Dendritic cell treated with granulocyte-macrophage colony-stimulating factor and Interleukin-4, amounts not matched to agents 40 ng/mL and 50 ng/mL, for 4 days (primary cell): ENCODE results near the gene COLEC12.
A peak's percentile ranks its signal among the peaks of the same experiment; 100 is the strongest.

Source experiments
- H3K27ac Mint-ChIP-seq: one replicate; pipeline ENCODE4 v1.8.0; 2022; ENCODE audit warnings: mild to moderate bottlenecking, mixed read lengths
- H3K27me3 Mint-ChIP-seq: one replicate; pipeline ENCODE4 v1.8.0; 2022; ENCODE audit warnings: mild to moderate bottlenecking, mixed read lengths
- H3K36me3 Mint-ChIP-seq: one replicate; pipeline ENCODE4 v1.8.0; 2022; ENCODE audit warnings: low read depth, mixed read lengths
- H3K4me1 Mint-ChIP-seq: one replicate; pipeline ENCODE4 v1.8.0; 2022; ENCODE audit warnings: low read depth, mixed read lengths
- H3K4me3 Mint-ChIP-seq: one replicate; pipeline ENCODE4 v1.8.0; 2022; ENCODE audit warnings: mild to moderate bottlenecking, moderate library complexity, mixed read lengths
- H3K9me3 Mint-ChIP-seq: one replicate; pipeline ENCODE4 v1.8.0; 2022; ENCODE audit warnings: mixed read lengths
- intact Hi-C: fragments of 100-400 bp; cut with micrococcal nuclease; formaldehyde crosslinking; loops from one replicate; pipeline ENCODE4 v1.15.0; 2022

COLEC12 gene

GRCh38 chr18:500632-501405 is at the start of gene COLEC12:
COLEC12 (minus strand) TSS chr18:500701; CDS start chr18:500514, 187 bp downstream.
- intact Hi-C loops, result no loop called here
- Mint-ChIP-seq H3K4me3 (peak within 1 kb of the TSS; percentile 86), H3K27me3 (peaks cover 67% of the 10 kb centered on the region), H3K9me3 (no peaks in the 10 kb centered on the region), H3K4me1 (peaks cover 31% of the 10 kb centered on the region), H3K27ac (peak within 1 kb of the TSS; percentile 67), H3K36me3 (no peaks in the 10 kb centered on the region)

GRCh38 chr18:549967-550366 is 49.5 kb upstream of the COLEC12 start:
- H3K9me3 Mint-ChIP-seq, result no peaks in the 10 kb centered on the region
- H3K36me3 Mint-ChIP-seq, result no peaks in the 10 kb centered on the region
- intact Hi-C loops, result no loop called here
- no peak overlapping the region for H3K27ac Mint-ChIP-seq
- no peak overlapping the region for H3K4me3 Mint-ChIP-seq
- no peaks in the 10 kb centered on the region for H3K4me1 Mint-ChIP-seq
- peaks cover 3% of the 10 kb centered on the region for H3K27me3 Mint-ChIP-seq

- H3K4me1 Mint-ChIP-seq, result no peaks in the 10 kb centered on the region
- no peaks in the 10 kb centered on the region for H3K9me3 Mint-ChIP-seq
- intact Hi-C loops, result no loop called here
- H3K36me3 Mint-ChIP-seq, result no peaks in the 10 kb centered on the region
- H3K27me3 Mint-ChIP-seq, result peaks cover 8% of the 10 kb centered on the region
- no peak overlapping the region for H3K4me3 Mint-ChIP-seq
- no peak overlapping the region for H3K27ac Mint-ChIP-seq
Measured at GRCh38 chr18:543447-544078, 43.1 kb upstream of the COLEC12 start.

- Mint-ChIP-seq H3K36me3 (no peaks in the 10 kb centered on the region), H3K27me3 (peaks cover 8% of the 10 kb centered on the region), H3K4me1 (peaks cover 8% of the 10 kb centered on the region), H3K27ac (no peak overlapping the region), H3K9me3 (no peaks in the 10 kb centered on the region), H3K4me3 (no peak overlapping the region)
- intact Hi-C loops, result no loop called here
Measured at GRCh38 chr18:533995-534601, 33.6 kb upstream of the COLEC12 start.

- H3K36me3 Mint-ChIP-seq, result no peaks in the 10 kb centered on the region
- H3K27ac Mint-ChIP-seq, result no peak overlapping the region
- H3K4me3 Mint-ChIP-seq, result no peak overlapping the region
- intact Hi-C loops, result no loop called here
- no peaks in the 10 kb centered on the region for H3K9me3 Mint-ChIP-seq
- H3K27me3 Mint-ChIP-seq, result peaks cover 8% of the 10 kb centered on the region
- peaks cover 8% of the 10 kb centered on the region for H3K4me1 Mint-ChIP-seq
Measured at GRCh38 chr18:532632-533031, 32.1 kb upstream of the COLEC12 start.

GRCh38 chr18:532018-532417 is 31.5 kb upstream of the COLEC12 start:
- Mint-ChIP-seq H3K27me3 (peaks cover 8% of the 10 kb centered on the region), H3K9me3 (no peaks in the 10 kb centered on the region), H3K36me3 (no peaks in the 10 kb centered on the region), H3K4me1 (peaks cover 8% of the 10 kb centered on the region), H3K27ac (no peak overlapping the region), H3K4me3 (no peak overlapping the region)
- intact Hi-C loops, result no loop called here

GRCh38 chr18:527146-527545 is 26.6 kb upstream of the COLEC12 start:
- Mint-ChIP-seq H3K9me3 (no peaks in the 10 kb centered on the region), H3K36me3 (no peaks in the 10 kb centered on the region), H3K27ac (no peak overlapping the region), H3K27me3 (peaks cover 9% of the 10 kb centered on the region), H3K4me1 (peaks cover 15% of the 10 kb centered on the region), H3K4me3 (no peak overlapping the region)
- intact Hi-C loops, result no loop called here

- Mint-ChIP-seq H3K27me3 (peaks cover 10% of the 10 kb centered on the region), H3K4me3 (no peak overlapping the region), H3K4me1 (peaks cover 11% of the 10 kb centered on the region), H3K27ac (no peak overlapping the region), H3K36me3 (no peaks in the 10 kb centered on the region), H3K9me3 (no peaks in the 10 kb centered on the region)
- intact Hi-C loops, result no loop called here
Measured at GRCh38 chr18:526681-527080, 26.2 kb upstream of the COLEC12 start.

- Mint-ChIP-seq H3K9me3 (no peaks in the 10 kb centered on the region), H3K27ac (no peak overlapping the region), H3K4me3 (no peak overlapping the region), H3K27me3 (peaks cover 6% of the 10 kb centered on the region), H3K36me3 (no peaks in the 10 kb centered on the region), H3K4me1 (peaks cover 11% of the 10 kb centered on the region)
- intact Hi-C loops, result loop anchor here (2.0 kb wide), 1 partner anchor 32 kb away; no protein-coding TSS in a partner anchor
Measured at GRCh38 chr18:525036-525797, 24.7 kb upstream of the COLEC12 start.

- Mint-ChIP-seq H3K27ac (no peak overlapping the region), H3K36me3 (no peaks in the 10 kb centered on the region), H3K27me3 (peaks cover 6% of the 10 kb centered on the region), H3K4me1 (peaks cover 18% of the 10 kb centered on the region), H3K4me3 (no peak overlapping the region), H3K9me3 (no peaks in the 10 kb centered on the region)
- intact Hi-C loops, result loop anchor here (2.0 kb wide), 1 partner anchor 32 kb away; no protein-coding TSS in a partner anchor
Measured at GRCh38 chr18:524466-524865, 24.0 kb upstream of the COLEC12 start.

- no peaks in the 10 kb centered on the region for H3K9me3 Mint-ChIP-seq
- H3K27me3 Mint-ChIP-seq, result peaks cover 4% of the 10 kb centered on the region
- intact Hi-C loops, result no loop called here
- H3K27ac Mint-ChIP-seq, result no peak overlapping the region
- H3K4me1 Mint-ChIP-seq, result peaks cover 27% of the 10 kb centered on the region
- no peaks in the 10 kb centered on the region for H3K36me3 Mint-ChIP-seq
- H3K4me3 Mint-ChIP-seq, result no peak overlapping the region
Measured at GRCh38 chr18:523561-523960, 23.1 kb upstream of the COLEC12 start.

GRCh38 chr18:519019-519879 is 18.7 kb upstream of the COLEC12 start:
- H3K4me1 Mint-ChIP-seq, result peaks cover 33% of the 10 kb centered on the region
- peak overlapping the region; percentile 78 for H3K27ac Mint-ChIP-seq

GRCh38 chr18:518081-518480 is 17.6 kb upstream of the COLEC12 start:
- intact Hi-C loops, result no loop called here
- H3K4me3 Mint-ChIP-seq, result no peak overlapping the region
- peaks cover 18% of the 10 kb centered on the region for H3K9me3 Mint-ChIP-seq
- H3K27ac Mint-ChIP-seq, result peak overlapping the region; percentile 78
- H3K36me3 Mint-ChIP-seq, result peaks cover 12% of the 10 kb centered on the region
- peaks cover 14% of the 10 kb centered on the region for H3K27me3 Mint-ChIP-seq
- H3K4me1 Mint-ChIP-seq, result peaks cover 37% of the 10 kb centered on the region

More at GRCh38 chr18:519019-519879, 18.7 kb upstream of the COLEC12 start:
- peaks cover 8% of the 10 kb centered on the region for H3K36me3 Mint-ChIP-seq
- no peak overlapping the region for H3K4me3 Mint-ChIP-seq
- intact Hi-C loops, result no loop called here
- peaks cover 13% of the 10 kb centered on the region for H3K9me3 Mint-ChIP-seq
- H3K27me3 Mint-ChIP-seq, result peaks cover 11% of the 10 kb centered on the region
